Hepatocyte (in vitro differentiated cells): ENCODE data around the gene RNASE2. TPM values are rescaled to one million over a fixed set of nuclear protein-coding genes. Genes with fewer than 3 reads are reported as not detected.

ENCODE experiments used
- DNase-seq: peaks from one replicate; pipeline ENCODE4 v3.0.0-alpha.2; 2016; ENCODE audit warnings: low spot score
- H2AFZ ChIP-seq: fragments of 200-600 bp; sonication (generic); 2 replicates; pipeline ENCODE4 v1.6.0; 2016; ENCODE audit warnings: antibody characterized with exemption, mild to moderate bottlenecking
- H3K27ac ChIP-seq: fragments of 200-600 bp; sonication (generic); 2 replicates; pipeline ENCODE4 v1.5.1; 2016; ENCODE audit warnings: mild to moderate bottlenecking
- H3K27me3 ChIP-seq: fragments of 200-600 bp; sonication (generic); 2 replicates; pipeline ENCODE4 v1.6.1; 2016
- H3K36me3 ChIP-seq: fragments of 200-600 bp; sonication (generic); replicated peaks from 2 replicates; pipeline ENCODE4 v1.5.1; 2016; ENCODE audit warnings: low read depth; ENCODE audit not compliant: insufficient read depth
- H3K4me1 ChIP-seq: fragments of 200-600 bp; sonication (generic); 2 replicates; pipeline ENCODE4 v1.5.1; 2016; ENCODE audit warnings: mild to moderate bottlenecking, moderate library complexity; ENCODE audit not compliant: insufficient read depth
- H3K4me2 ChIP-seq: fragments of 200-600 bp; sonication (generic); 2 replicates; pipeline ENCODE4 v1.6.0; 2016
- H3K4me3 ChIP-seq: fragments of 200-600 bp; sonication (generic); 2 replicates; pipeline ENCODE4 v1.5.1; 2016; ENCODE audit warnings: mild to moderate bottlenecking
- H3K79me2 ChIP-seq: fragments of 200-600 bp; sonication (generic); 2 replicates; pipeline ENCODE4 v1.6.0; 2017; ENCODE audit warnings: mild to moderate bottlenecking
- H3K9me2 ChIP-seq: fragments of 200-600 bp; sonication (generic); replicated peaks from 2 replicates; pipeline ENCODE4 v1.6.0; 2017; ENCODE audit warnings: mild to moderate bottlenecking; ENCODE audit not compliant: insufficient read depth
- H3K9me3 ChIP-seq: fragments of 200-600 bp; sonication (generic); 2 replicates; pipeline ENCODE4 v1.5.1; 2016; ENCODE audit warnings: low read depth, mild to moderate bottlenecking
- H4K20me1 ChIP-seq: fragments of 200-600 bp; sonication (generic); 2 replicates; pipeline ENCODE4 v1.6.0; 2016; ENCODE audit warnings: mild to moderate bottlenecking; ENCODE audit not compliant: insufficient read depth, poor library complexity, severe bottlenecking
- CTCF ChIP-seq: fragments of 200-600 bp; sonication (generic); IDR thresholded peaks from 2 replicates; pipeline ENCODE4 v1.5.1; 2016; ENCODE audit warnings: antibody characterized with exemption, mild to moderate bottlenecking; ENCODE audit not compliant: poor library complexity
- EZH2 ChIP-seq: fragments of 200-600 bp; sonication (generic); IDR thresholded peaks from 2 replicates; pipeline ENCODE4 v1.6.1; 2016; ENCODE audit warnings: antibody characterized with exemption, mild to moderate bottlenecking, borderline replicate concordance
- EZH2phosphoT487 ChIP-seq: fragments of 200-600 bp; sonication (generic); IDR thresholded peaks from one replicate; pipeline ENCODE4 v1.6.1; 2018; ENCODE audit warnings: antibody characterized with exemption, mild to moderate bottlenecking, low read depth, moderate library complexity; ENCODE audit not compliant: unreplicated experiment, severe bottlenecking
- WGBS: methylation state at CpG from one replicate; pipeline ENCODE4 v1.1.6; 2016; ENCODE audit warnings: low lambda C conversion rate; ENCODE audit errors: missing lambda C conversion rate; 5-methylcytosine and 5-hydroxymethylcytosine counted together
- polyA plus RNA-seq: library from polyadenylated mRNA; unstranded; fragments of >200 nt; fragmentation: Nextera tagmentation; extraction: Ambion mirVana; gene quantifications from 2 replicates; pipeline ENCODE4 v1.2.1, GENCODE V29; 2016
- total RNA-seq: library from RNA; depleted of rRNA; stranded (reverse); fragments of >200 nt; gene quantifications from 2 replicates; pipeline ENCODE4 v1.2.3, GENCODE V29; 2014

RNASE2 gene
- total and polyA plus RNA-seq, 2 experiments from 2014 or later = 1.6 to 8.9 TPM

GRCh38 chr14:20997564-20997963 is 42.3 kb downstream of the RNASE2 start:
- H2AFZ ChIP-seq = no peak overlapping the region
- H3K4me2 ChIP-seq = peak overlapping the region; percentile 48
- no peaks in the 10 kb centered on the region for H3K9me2 ChIP-seq
- H3K27me3 ChIP-seq = no peaks in the 10 kb centered on the region
- WGBS = 51% methylated on average over 6 of the region's 6 CpGs
- H3K27ac ChIP-seq = peak overlapping the region; percentile 78
- no peaks in the 10 kb centered on the region for H4K20me1 ChIP-seq
- no peak overlapping the region for H3K4me3 ChIP-seq
- H3K36me3 ChIP-seq = peaks cover 14% of the 10 kb centered on the region
- no peak for TF ChIP-seq EZH2phosphoT487
- no peak for TF ChIP-seq CTCF
- TF ChIP-seq EZH2 = no peak
- H3K79me2 ChIP-seq = peaks cover 6% of the 10 kb centered on the region
- no peaks in the 10 kb centered on the region for H3K9me3 ChIP-seq
- H3K4me1 ChIP-seq = peaks cover 22% of the 10 kb centered on the region
- DNase-seq = no peak

GRCh38 chr14:20998139-20998538 is 42.9 kb downstream of the RNASE2 start:
- DNase-seq = no peak
- Histone ChIP-seq H2AFZ (no peak overlapping the region), H3K27me3 (no peaks in the 10 kb centered on the region), H3K4me1 (peaks cover 27% of the 10 kb centered on the region), H4K20me1 (no peaks in the 10 kb centered on the region), H3K4me3 (no peak overlapping the region), H3K9me2 (no peaks in the 10 kb centered on the region), H3K9me3 (no peaks in the 10 kb centered on the region), H3K79me2 (peaks cover under 1% of the 10 kb centered on the region), H3K4me2 (peak overlapping the region; percentile 48), H3K27ac (peak overlapping the region; percentile 78), H3K36me3 (peaks cover 14% of the 10 kb centered on the region)
- 33% methylated on average over 3 of the region's 3 CpGs for WGBS
- TF ChIP-seq CTCF = no peak
- no peak for TF ChIP-seq EZH2phosphoT487
- TF ChIP-seq EZH2 = no peak

GRCh38 chr14:20998674-20999366 is 43.5 kb downstream of the RNASE2 start, which contains the start of gene SLC39A2:
Gene SLC39A2, plus strand, starts transcription at chr14:20999293. Its CDS starts 154 bp downstream, at chr14:20999447.
- H3K9me3 ChIP-seq = no peaks in the 10 kb centered on the region
- H3K4me2 ChIP-seq = peak within 1 kb of the TSS; percentile 48
- H3K4me3 ChIP-seq = no peak within 1 kb of the TSS
- H4K20me1 ChIP-seq = no peaks in the 10 kb centered on the region
- no peaks in the 10 kb centered on the region for H3K27me3 ChIP-seq
- H3K36me3 ChIP-seq = peaks cover 14% of the 10 kb centered on the region
- peak within 1 kb of the TSS; percentile 78 for H3K27ac ChIP-seq
- no peaks in the 10 kb centered on the region for H3K79me2 ChIP-seq
- peak; percentile 67 for DNase-seq
- TF ChIP-seq EZH2phosphoT487 (no peak), CTCF (no peak), EZH2 (no peak)
- no peak within 1 kb of the TSS for H2AFZ ChIP-seq
- H3K9me2 ChIP-seq = no peaks in the 10 kb centered on the region
- 28% methylated on average over 6 of the region's 6 CpGs for WGBS
- H3K4me1 ChIP-seq = peaks cover 31% of the 10 kb centered on the region
